T47D (cell line): ENCODE results near the gene NAPA.

ENCODE experiments used
- DNase-seq, 2 experiments: peaks; one replicate each; pipeline versions ENCODE4 v3.0.0 to v3.0.0-alpha.2; 2011 to 2012; ENCODE audit warnings: low read depth in 1 of 2, low spot score in 1 of 2
- JUND ChIP-seq: IDR thresholded peaks from 2 replicates; pipeline ENCODE4 v1.6.1; 2012; ENCODE audit warnings: low read depth
- in situ Hi-C: cut with HindIII; loops from 2 replicates; pipeline ENCODE4 v1.10.0; 2016; ENCODE audit warnings: low sequenced_read_pairs, low pct_unique_long_range_greater_than_20kb

NAPA gene

GRCh38 chr19:47507012-47507411 lies 7.9 kb downstream of the NAPA start:
- in situ Hi-C loops: no loop called here
- DNase-seq: peak; percentile 41 to 90
- no peak for TF ChIP-seq JUND

- in situ Hi-C loops: no loop called here
- no peak for TF ChIP-seq JUND
- DNase-seq: no peak
These were observed 8.4 kb downstream of the NAPA start for GRCh38 chr19:47506459-47506858.

- no peak for TF ChIP-seq JUND
- in situ Hi-C loops: no loop called here
- DNase-seq: no peak
These were observed 9.4 kb downstream of the NAPA start for GRCh38 chr19:47505506-47505905.

- in situ Hi-C loops: no loop called here
- TF ChIP-seq JUND: no peak
- DNase-seq: no peak
These were observed 11.1 kb downstream of the NAPA start for GRCh38 chr19:47503826-47504150.

- TF ChIP-seq JUND: no peak
- in situ Hi-C loops: no loop called here
- no peak for DNase-seq
These were observed 11.6 kb downstream of the NAPA start for GRCh38 chr19:47503130-47503825.

GRCh38 chr19:47499863-47500830 lies 14.7 kb downstream of the NAPA start:
- no peak for TF ChIP-seq JUND
- in situ Hi-C loops: no loop called here
- peak; percentile 61 to 81 for DNase-seq

GRCh38 chr19:47499371-47499770 lies 15.5 kb downstream of the NAPA start:
- no peak for TF ChIP-seq JUND
- in situ Hi-C loops: no loop called here
- DNase-seq: no peak

- TF ChIP-seq JUND: no peak
- DNase-seq: no peak
- in situ Hi-C loops: no loop called here
These were observed 16.3 kb downstream of the NAPA start for GRCh38 chr19:47498561-47498960.

GRCh38 chr19:47497821-47498520 lies 16.9 kb downstream of the NAPA start:
- TF ChIP-seq JUND: no peak
- in situ Hi-C loops: no loop called here
- no peak for DNase-seq

- no peak for DNase-seq
- in situ Hi-C loops: no loop called here
These were observed 17.7 kb downstream of the NAPA start for GRCh38 chr19:47497050-47497766.

GRCh38 chr19:47495478-47496372 lies 19.1 kb downstream of the NAPA start:
- in situ Hi-C loops: no loop called here
- TF ChIP-seq JUND: no peak
- DNase-seq: no peak

More at GRCh38 chr19:47497050-47497766, 17.7 kb downstream of the NAPA start:
- no peak for TF ChIP-seq JUND
